Smooth muscle cell (in vitro differentiated cells): ENCODE measurements around the gene TTC31. TPM values are rescaled to one million over a fixed set of nuclear protein-coding genes. Genes with fewer than 3 reads are reported as not detected.

Experiments
- DNase-seq: peaks from one replicate; lab custom pipeline; 2025; ENCODE audit not compliant: unreplicated experiment; lab: John Stamatoyannopoulos, UW
- H2AFZ ChIP-seq: fragments of 200-600 bp; sonication (generic); 2 replicates; pipeline ENCODE4 v1.6.0; 2016; ENCODE audit warnings: antibody characterized with exemption, low read depth, mild to moderate bottlenecking
- H3F3A ChIP-seq: fragments of 200-600 bp; sonication (generic); 2 replicates; pipeline ENCODE4 v1.6.0; 2017; ENCODE audit warnings: antibody characterized with exemption, low read depth
- H3K27ac ChIP-seq: fragments of 200-600 bp; sonication (generic); 2 replicates; pipeline ENCODE4 v1.5.1; 2016; ENCODE audit warnings: low read depth, mild to moderate bottlenecking
- H3K27me3 ChIP-seq: fragments of 200-600 bp; sonication (generic); 2 replicates; pipeline ENCODE4 v1.6.1; 2016; ENCODE audit warnings: low read depth, mild to moderate bottlenecking
- H3K36me3 ChIP-seq: fragments of 200-600 bp; sonication (generic); 2 replicates; pipeline ENCODE4 v1.5.1; 2016; ENCODE audit warnings: low read depth
- H3K4me1 ChIP-seq: fragments of 200-600 bp; sonication (generic); 2 replicates; pipeline ENCODE4 v1.5.1; 2016; ENCODE audit warnings: low read depth
- H3K4me2 ChIP-seq: fragments of 200-600 bp; sonication (generic); 2 replicates; pipeline ENCODE4 v1.6.0; 2016; ENCODE audit warnings: mild to moderate bottlenecking
- H3K4me3 ChIP-seq: fragments of 200-600 bp; sonication (generic); 2 replicates; pipeline ENCODE4 v1.5.1; 2016; ENCODE audit warnings: mild to moderate bottlenecking
- H3K79me2 ChIP-seq: fragments of 200-600 bp; sonication (generic); 2 replicates; pipeline ENCODE4 v1.6.0; 2016; ENCODE audit warnings: low read depth, mild to moderate bottlenecking
- H3K9ac ChIP-seq: fragments of 200-600 bp; sonication (generic); 2 replicates; pipeline ENCODE4 v1.6.0; 2016; ENCODE audit warnings: low read depth
- H3K9me3 ChIP-seq: fragments of 200-600 bp; sonication (generic); replicated peaks from 2 replicates; pipeline ENCODE4 v1.5.1; 2016; ENCODE audit warnings: low read depth
- H4K20me1 ChIP-seq: fragments of 200-600 bp; sonication (generic); 2 replicates; pipeline ENCODE4 v1.6.0; 2016; ENCODE audit warnings: low read depth
- CTCF ChIP-seq: fragments of 200-600 bp; sonication (generic); IDR thresholded peaks from 2 replicates; pipeline ENCODE4 v1.5.1; 2017; ENCODE audit warnings: borderline replicate concordance, mild to moderate bottlenecking, antibody characterized with exemption; ENCODE audit not compliant: insufficient read depth, poor library complexity, severe bottlenecking
- whole genome bisulfite sequencing: methylation state at CpG from one replicate; pipeline ENCODE4 v1.1.7; 2016; ENCODE audit warnings: low lambda C conversion rate; 5-methylcytosine and 5-hydroxymethylcytosine counted together
- polyA plus RNA-seq: library from polyadenylated mRNA; unstranded; fragments of >200 nt; fragmentation: Nextera tagmentation; extraction: Ambion mirVana; gene quantifications from 2 replicates; pipeline ENCODE4 v1.2.1, GENCODE V29; 2016
- total RNA-seq: library from RNA; depleted of rRNA; stranded (reverse); fragments of >200 nt; gene quantifications from 2 replicates; pipeline ENCODE4 v1.2.3, GENCODE V29; 2014

Gene TTC31
- total and polyA plus RNA-seq, 2 experiments from 2014 or later: 17.3 to 23.3 TPM

- TF ChIP-seq CTCF: no peak
- Histone ChIP-seq H3K36me3 (no peaks in the 10 kb centered on the region), H3F3A (peaks cover 5% of the 10 kb centered on the region), H3K27ac (no peak overlapping the region), H3K79me2 (no peaks in the 10 kb centered on the region), H3K4me3 (no peak overlapping the region), H3K9me3 (no peaks in the 10 kb centered on the region), H4K20me1 (no peaks in the 10 kb centered on the region), H3K4me2 (no peak overlapping the region), H3K4me1 (peaks cover 20% of the 10 kb centered on the region), H2AFZ (no peak overlapping the region), H3K9ac (no peak overlapping the region), H3K27me3 (peaks cover 37% of the 10 kb centered on the region)
- no peak for DNase-seq
- 96% methylated on average over 1 of the region's 1 CpG for WGBS
Observed at GRCh38 chr2:74495440-74495839, 12.6 kb downstream of the TTC31 start.

DNA sequence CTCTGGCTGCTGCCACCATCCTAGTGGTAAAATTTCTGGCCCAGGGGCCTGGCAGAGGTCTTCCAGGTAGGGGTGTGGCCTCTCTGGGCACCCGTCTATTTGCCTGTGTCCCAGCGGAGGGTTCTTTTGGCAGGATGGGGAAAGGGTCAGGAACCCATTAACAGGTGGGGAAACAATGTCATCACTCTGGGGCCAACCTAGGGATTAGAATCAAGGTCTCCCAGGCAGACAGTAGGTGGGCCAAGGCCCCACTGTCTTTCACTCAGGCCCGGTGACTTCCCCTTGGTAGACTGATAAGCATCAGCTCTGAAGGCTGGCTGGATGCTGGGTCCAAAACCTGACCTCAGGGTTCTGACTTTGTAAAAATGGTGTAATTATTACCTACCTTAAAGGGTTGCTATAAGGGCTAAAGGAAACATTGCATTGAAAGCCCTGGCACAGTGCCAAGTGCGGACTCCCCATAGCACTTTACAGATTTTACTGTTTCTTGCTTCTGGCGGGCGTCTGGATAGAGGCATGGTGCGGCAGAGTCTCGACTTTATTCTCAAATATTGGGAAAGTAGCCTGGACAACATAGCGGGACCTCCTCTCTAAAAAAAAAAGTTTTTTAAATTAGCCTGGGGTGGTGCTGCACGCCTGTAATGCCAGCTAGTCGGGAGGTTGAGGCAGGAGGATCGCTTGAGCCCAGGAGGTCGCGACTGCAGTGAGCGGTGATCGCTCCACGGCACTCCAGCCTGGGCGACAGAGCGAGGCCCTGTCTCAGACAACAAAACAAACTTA is 14.3 kb downstream of the TTC31 start:
- H3K27ac ChIP-seq: no peak overlapping the region
- H3K27me3 ChIP-seq: peaks cover 49% of the 10 kb centered on the region
- H3K36me3 ChIP-seq: no peaks in the 10 kb centered on the region
- no peak overlapping the region for H2AFZ ChIP-seq
- no peaks in the 10 kb centered on the region for H3K79me2 ChIP-seq
- no peaks in the 10 kb centered on the region for H3K9me3 ChIP-seq
- H3F3A ChIP-seq: peaks cover 5% of the 10 kb centered on the region
- peak overlapping the region; percentile 46 for H3K4me3 ChIP-seq
- H3K4me1 ChIP-seq: peaks cover 25% of the 10 kb centered on the region
- no peak overlapping the region for H3K9ac ChIP-seq
- H3K4me2 ChIP-seq: peak overlapping the region; percentile 88
- no peaks in the 10 kb centered on the region for H4K20me1 ChIP-seq
- no peak for TF ChIP-seq CTCF
- WGBS: 66% methylated on average over 19 of the region's 19 CpGs
- no peak for DNase-seq

DNA sequence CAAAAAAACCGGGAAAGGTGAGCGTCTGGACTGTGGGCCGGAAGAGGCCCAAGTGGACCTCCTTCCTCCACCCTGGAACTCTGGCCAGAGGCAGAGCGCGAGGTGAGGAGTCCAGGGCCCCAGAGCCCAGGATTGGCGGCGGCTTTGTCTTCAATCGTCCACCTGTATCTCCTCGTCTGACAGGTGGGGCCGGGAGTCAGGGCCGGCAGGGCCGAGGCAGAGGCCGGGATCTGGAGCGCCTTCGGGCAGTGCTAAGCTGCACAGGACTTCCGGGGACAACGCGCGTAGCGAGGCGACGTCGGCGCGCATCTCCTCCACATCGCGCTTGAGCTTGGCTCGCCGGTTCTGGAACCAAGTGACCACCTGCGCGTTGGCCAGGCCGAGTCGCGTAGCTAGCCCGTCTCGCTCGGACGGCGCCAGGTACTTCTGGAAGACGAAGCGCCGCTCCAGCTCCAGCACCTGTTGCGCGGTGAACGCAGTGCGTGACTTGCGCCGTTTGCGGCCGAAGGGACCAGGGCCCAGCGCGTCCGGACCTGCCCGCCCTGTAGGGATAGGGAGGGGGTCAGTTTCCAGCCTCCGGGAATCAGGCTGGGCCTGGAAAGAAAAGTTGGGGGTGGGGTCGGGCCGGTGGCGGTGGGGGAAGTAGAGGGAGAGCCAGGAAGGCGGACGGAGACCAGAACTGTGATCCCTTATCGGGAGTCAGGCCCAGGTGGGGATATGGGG is 15.1 kb downstream of the TTC31 start:
- Histone ChIP-seq H3K27ac (no peak overlapping the region), H2AFZ (no peak overlapping the region), H3K4me3 (peak overlapping the region; percentile 46), H3K9ac (no peak overlapping the region), H3K4me1 (peaks cover 27% of the 10 kb centered on the region), H3F3A (peaks cover 5% of the 10 kb centered on the region), H3K79me2 (no peaks in the 10 kb centered on the region), H3K9me3 (no peaks in the 10 kb centered on the region), H3K36me3 (no peaks in the 10 kb centered on the region), H3K4me2 (peak overlapping the region; percentile 88), H3K27me3 (peaks cover 49% of the 10 kb centered on the region), H4K20me1 (no peaks in the 10 kb centered on the region)
- WGBS: 2% methylated on average over 61 of the region's 61 CpGs
- no peak for DNase-seq
- no peak for TF ChIP-seq CTCF
